H1 (cell line): Measurements from ENCODE around the gene IFNG-AS1. TPM values are rescaled to one million over a fixed set of nuclear protein-coding genes. Genes with fewer than 3 reads are reported as not detected.

Experiments
- CTCF ChIA-PET: fragments of 300-600 bp; sonication (Branson Sonifier 250); formaldehyde crosslinking; loops from one replicate; lab custom pipeline; 2021; ENCODE audit not compliant: partially characterized antibody; lab: Charles Lee
- POLR2A ChIA-PET: fragments of 300-600 bp; sonication (Branson Sonifier 250); formaldehyde crosslinking; loops from one replicate; lab custom pipeline; 2021; ENCODE audit warnings: inconsistent platforms; ENCODE audit not compliant: partially characterized antibody; lab: Charles Lee
- DNase-seq, 2 experiments: peaks; one replicate each; pipeline versions ENCODE4 v3.0.0 to v3.0.0-alpha.2; 2010 to 2022; ENCODE audit warnings: low spot score in 2 of 2, low read depth in 1 of 2, mixed read lengths in 1 of 2
- FAIRE-seq: peaks from 2 replicates; lab custom pipeline; 2011; peaks lifted over from hg19 to GRCh38; lab: Jason Lieb, UNC
- H2AFZ ChIP-seq: 2 replicates; pipeline ENCODE4 v1.8.1; 2012; ENCODE audit warnings: low read length, inconsistent platforms
- H2AK5ac ChIP-seq: 2 replicates; pipeline ENCODE4 v1.6.1; 2013; ENCODE audit warnings: low read depth, low read length
- H2BK120ac ChIP-seq: replicated peaks from 2 replicates; pipeline ENCODE3; 2013; ENCODE audit warnings: low read depth, low read length, inconsistent platforms
- H2BK12ac ChIP-seq: 2 replicates; pipeline ENCODE4 v1.6.1; 2013; ENCODE audit warnings: low read depth, low read length
- H2BK15ac ChIP-seq: 2 replicates; pipeline ENCODE4 v1.6.1; 2013; ENCODE audit warnings: low read length
- H2BK20ac ChIP-seq: 2 replicates; pipeline ENCODE4 v1.6.1; 2013; ENCODE audit warnings: low read length
- H2BK5ac ChIP-seq: 2 replicates; pipeline ENCODE4 v1.6.1; 2013; ENCODE audit warnings: low read depth, low read length
- H3K14ac ChIP-seq: 2 replicates; pipeline ENCODE4 v1.6.1; 2013; ENCODE audit warnings: inconsistent platforms; ENCODE audit not compliant: insufficient read length
- H3K18ac ChIP-seq: 2 replicates; pipeline ENCODE4 v1.6.1; 2013; ENCODE audit warnings: low read length; ENCODE audit errors: extremely low read depth
- H3K23ac ChIP-seq: 2 replicates; pipeline ENCODE4 v1.6.1; 2013; ENCODE audit warnings: inconsistent platforms; ENCODE audit not compliant: insufficient read length
- H3K23me2 ChIP-seq: 2 replicates; pipeline ENCODE4 v1.6.1; 2013; ENCODE audit warnings: low read depth, low read length
- H3K27ac ChIP-seq: 2 replicates; pipeline ENCODE4 v1.6.1; 2011; ENCODE audit warnings: low read depth, low read length, inconsistent platforms
- H3K27me3 ChIP-seq, 4 experiments: replicated peaks in 1 of 4; 1 replicate in 1 of 4; 2 replicates in 3 of 4; pipeline versions ENCODE4 v1.6.1 to v1.8.1; 2011 to 2013; ENCODE audit warnings: low read length in 3 of 4, mild to moderate bottlenecking in 3 of 4, inconsistent platforms in 2 of 4, mixed read lengths in 2 of 4, moderate library complexity in 1 of 4; ENCODE audit not compliant: control insufficient read depth in 3 of 4, insufficient read depth in 3 of 4; ENCODE audit errors: extremely low read depth in 1 of 4
- H3K36me3 ChIP-seq, 4 experiments: 2 replicates each; pipeline versions ENCODE4 v1.6.1 to v1.8.1; 2011 to 2013; ENCODE audit warnings: mild to moderate bottlenecking in 4 of 4, low read length in 3 of 4, moderate library complexity in 2 of 4, control low read depth in 1 of 4, inconsistent platforms in 1 of 4; ENCODE audit not compliant: insufficient read depth in 4 of 4, control insufficient read depth in 2 of 4
- H3K4ac ChIP-seq: replicated peaks from 2 replicates; pipeline ENCODE3; 2013; ENCODE audit warnings: low read length, low read depth, mixed read lengths, inconsistent platforms; ENCODE audit not compliant: insufficient read length
- H3K4me1 ChIP-seq, 4 experiments: replicated peaks in 1 of 4; 1 replicate in 1 of 4; 2 replicates in 3 of 4; pipeline versions ENCODE4 v1.6.1 to v1.8.1; 2011 to 2013; ENCODE audit warnings: low read length in 3 of 4, inconsistent platforms in 2 of 4, mixed read lengths in 1 of 4; ENCODE audit not compliant: insufficient read depth in 4 of 4, control insufficient read depth in 3 of 4
- H3K4me2 ChIP-seq, 2 experiments: 2 replicates each; pipeline versions ENCODE4 v1.6.1 to v1.8.1; 2011 to 2013; ENCODE audit warnings: low read depth in 2 of 2, low read length in 2 of 2, control low read depth in 1 of 2, inconsistent platforms in 1 of 2, mild to moderate bottlenecking in 1 of 2; ENCODE audit not compliant: insufficient read depth in 1 of 2
- H3K4me3 ChIP-seq, 4 experiments: fragments of 200-600, 300-600 bp in 1 of 4; sonication (generic), shearing (Covaris generic), sonication (Bioruptor Twin) in 1 of 4; 2 replicates each; pipeline versions ENCODE4 v1.5.1 to v1.8.1; 2011 to 2016; ENCODE audit warnings: low read length in 4 of 4, low read depth in 3 of 4, control low read depth in 2 of 4, inconsistent platforms in 2 of 4, mild to moderate bottlenecking in 2 of 4, mixed read lengths in 1 of 4, moderate library complexity in 1 of 4; ENCODE audit not compliant: insufficient read depth in 2 of 4; ENCODE audit errors: extremely low read depth in 1 of 4
- H3K56ac ChIP-seq: replicated peaks from 2 replicates; pipeline ENCODE3; 2013; ENCODE audit warnings: low read depth, mild to moderate bottlenecking, mixed read lengths, low read length, inconsistent platforms; ENCODE audit not compliant: insufficient read length
- H3K79me1 ChIP-seq: 2 replicates; pipeline ENCODE4 v1.6.1; 2013; ENCODE audit warnings: low read depth, low read length, control low read depth
- H3K79me2 ChIP-seq, 2 experiments: 2 replicates each; pipeline versions ENCODE4 v1.6.1 to v1.8.1; 2012 to 2013; ENCODE audit warnings: low read length in 2 of 2, mild to moderate bottlenecking in 2 of 2, inconsistent platforms in 1 of 2; ENCODE audit not compliant: insufficient read depth in 2 of 2, control insufficient read depth in 1 of 2
- H3K9ac ChIP-seq, 4 experiments: replicated peaks in 1 of 4; 1 replicate in 1 of 4; 2 replicates in 3 of 4; pipeline versions ENCODE4 v1.6.1 to v1.8.1; 2011 to 2013; ENCODE audit warnings: low read depth in 3 of 4, low read length in 3 of 4, control low read depth in 2 of 4, mild to moderate bottlenecking in 2 of 4, moderate library complexity in 2 of 4, inconsistent platforms in 1 of 4; ENCODE audit errors: extremely low read depth in 1 of 4
- H3K9me3 ChIP-seq, 2 experiments: 2 replicates each; pipeline versions ENCODE4 v1.6.1 to v1.8.1; 2012 to 2013; ENCODE audit warnings: mild to moderate bottlenecking in 2 of 2, moderate library complexity in 2 of 2, control low read depth in 1 of 2, inconsistent platforms in 1 of 2, low read depth in 1 of 2, low read length in 1 of 2, mixed read lengths in 1 of 2; ENCODE audit not compliant: insufficient read depth in 2 of 2
- H4K20me1 ChIP-seq, 2 experiments: replicated peaks in 1 of 2; 2 replicates each; pipeline versions ENCODE3 to v1.8.1; 2011 to 2013; ENCODE audit warnings: inconsistent platforms in 2 of 2, low read length in 2 of 2, mild to moderate bottlenecking in 1 of 2; ENCODE audit not compliant: insufficient read depth in 2 of 2, control insufficient read depth in 1 of 2
- H4K5ac ChIP-seq: 2 replicates; pipeline ENCODE4 v1.6.1; 2013; ENCODE audit warnings: low read length, low read depth, mixed read lengths, inconsistent platforms; ENCODE audit not compliant: insufficient read length
- H4K8ac ChIP-seq: 2 replicates; pipeline ENCODE4 v1.8.0; 2013; ENCODE audit warnings: mild to moderate bottlenecking, moderate library complexity, low read length, inconsistent platforms; ENCODE audit not compliant: insufficient read depth; ENCODE audit errors: extremely low read depth
- H4K91ac ChIP-seq: replicated peaks from 2 replicates; pipeline ENCODE3; 2013; ENCODE audit warnings: low read length, mixed read lengths, inconsistent platforms; ENCODE audit not compliant: insufficient read length
- ATF2 ChIP-seq: IDR thresholded peaks from 2 replicates; pipeline ENCODE4 v1.6.1; 2012; ENCODE audit warnings: low read length, inconsistent platforms
- BCL11A ChIP-seq, 2 experiments: IDR thresholded peaks; one replicate each; pipeline ENCODE4 v1.6.1; 2011; ENCODE audit warnings: low read depth in 2 of 2, low read length in 2 of 2, mild to moderate bottlenecking in 2 of 2
- EGR1 ChIP-seq: IDR thresholded peaks from 2 replicates; pipeline ENCODE4 v1.6.1; 2011; ENCODE audit warnings: low read depth, low read length, borderline replicate concordance
- HDAC2 ChIP-seq, 2 experiments: fragments of 300-600 bp in 1 of 2; sonication (generic) in 1 of 2; IDR thresholded peaks; 2 replicates each; pipeline ENCODE4 v1.6.1; 2011 to 2012; ENCODE audit warnings: low read depth in 2 of 2, low read length in 2 of 2, mild to moderate bottlenecking in 2 of 2, moderate library complexity in 2 of 2, borderline replicate concordance in 1 of 2, inconsistent platforms in 1 of 2
- ZNF274 ChIP-seq: IDR thresholded peaks from 2 replicates; pipeline ENCODE4 v1.7.0; 2012; ENCODE audit warnings: low read length, borderline replicate concordance; ENCODE audit errors: extremely low read depth
- WGBS, 2 experiments: shearing (Covaris generic) in 1 of 2; methylation state at CpG; one replicate each; pipeline versions ENCODE4 v1.1.6 to v1.1.7; 2013 to 2015; ENCODE audit warnings: low lambda C conversion rate in 2 of 2, mixed read lengths in 2 of 2, inconsistent platforms in 1 of 2, low coverage in 1 of 2, missing lambda C conversion rate in 1 of 2; ENCODE audit not compliant: insufficient replicate concordance in 2 of 2, insufficient coverage in 1 of 2, insufficient read length in 1 of 2; ENCODE audit errors: extremely low coverage in 1 of 2, missing lambda C conversion rate in 1 of 2; 5-methylcytosine and 5-hydroxymethylcytosine counted together
- polyA plus RNA-seq, 7 experiments: library from polyadenylated mRNA; depleted of rRNA in 3 of 7; stranded (reverse) in 5 of 7; unstranded in 2 of 7; fragments of >200 nt in 5 of 7; fragments of 200-250 nt in 2 of 7; gene quantifications; 1 replicate in 5 of 7; 2 replicates in 1 of 7; 4 replicates in 1 of 7; pipeline versions ENCODE4 v1.2.1 to v1.2.3, GENCODE V29; 2011 to 2013; ENCODE audit warnings: missing spikeins in 2 of 7, mixed read lengths in 2 of 7
- total RNA-seq: library from RNA; stranded (reverse); fragmentation: NEBNext Ultra II Directional; extraction: Animal tissue kit (Norgen Biotek cat#: 25700); gene quantifications from 2 replicates; pipeline ENCODE4 v1.2.1, GENCODE V29; 2021

Gene IFNG-AS1
- total and polyA plus RNA-seq, 2 of the 8 experiments (the other 6 are each of a cell fraction or from before 2014, with no cell fraction given) = not detected

GRCh38 chr12:68036642-68037041 lies 47.4 kb downstream of the IFNG-AS1 start:
- Histone ChIP-seq H2AFZ (no peak overlapping the region), H3K79me2 (no peaks in the 10 kb centered on the region), H3K14ac (no peak overlapping the region), H2BK5ac (no peak overlapping the region), H3K9me3 (no peaks in the 10 kb centered on the region), H2AK5ac (no peak overlapping the region), H4K20me1 (no peaks in the 10 kb centered on the region), H2BK20ac (no peak overlapping the region), H3K27ac (no peak overlapping the region), H3K4me1 (no peaks in the 10 kb centered on the region), H4K5ac (no peak overlapping the region), H2BK12ac (no peak overlapping the region), H3K56ac (no peak overlapping the region), H3K23ac (no peak overlapping the region), H4K8ac (no peak overlapping the region), H3K4me3 (no peak overlapping the region), H3K27me3 (no peaks in the 10 kb centered on the region), H3K4ac (no peak overlapping the region), H3K4me2 (no peak overlapping the region), H4K91ac (no peak overlapping the region), H3K9ac (no peak overlapping the region), H3K36me3 (no peaks in the 10 kb centered on the region), H3K23me2 (no peaks in the 10 kb centered on the region), H2BK15ac (no peak overlapping the region), H3K18ac (no peak overlapping the region), H2BK120ac (no peak overlapping the region), H3K79me1 (no peaks in the 10 kb centered on the region; the same call in 1 of the 2 replicates)
- no peak for DNase-seq
- FAIRE-seq = no peak
- ChIA-PET CTCF (interaction anchor here (1.6 to 8.4 kb wide), 2 partner anchors 122 to 391 kb away, joined by 3 to 82 read pairs; partner anchors contain the start of gene IFNG), POLR2A (no interaction called here)
- TF ChIP-seq HDAC2 (IDR thresholded peaks at IDR 0.05; ENCODE audit: borderline replicate concordance in 1 of 2, low read depth in 2 of 2, low read length in 2 of 2) (no peak), EGR1 (no peak), ATF2 (no peak), ZNF274 (no peak), BCL11A (IDR thresholded peaks at IDR 0.05; ENCODE audit: low read depth in 2 of 2, low read length in 2 of 2) (no peak)
- WGBS, 2 experiments = 97% methylated on average over 7 of the region's 7 CpGs; no CpG with 5 or more reads in 1 of the 2 experiments
